Nephron (organoid): ENCODE results near the gene TMEM53.
"Not testable (repeated sequence)": the region's sequence is repeated elsewhere in the genome, so short reads cannot be mapped to it uniquely, and the experiment has no call there.

Source experiments
- H3K27ac Mint-ChIP-seq, 3 experiments: 2 replicates each; pipeline ENCODE4 v1.8.0; 2020; ENCODE audit warnings: mixed read lengths in 3 of 3, mild to moderate bottlenecking in 2 of 3, moderate library complexity in 1 of 3
- H3K27me3 Mint-ChIP-seq: 2 replicates; pipeline ENCODE4 v1.8.0; 2021; ENCODE audit warnings: low read depth, mild to moderate bottlenecking, moderate library complexity, mixed read lengths
- H3K36me3 Mint-ChIP-seq: 2 replicates; pipeline ENCODE4 v1.8.0; 2020; ENCODE audit warnings: low read depth, mixed read lengths
- H3K4me1 Mint-ChIP-seq: 2 replicates; pipeline ENCODE4 v1.8.0; 2020; ENCODE audit warnings: mixed read lengths
- H3K4me3 Mint-ChIP-seq, 3 experiments: 2 replicates each; pipeline ENCODE4 v1.8.0; 2020; ENCODE audit warnings: mild to moderate bottlenecking in 3 of 3, mixed read lengths in 3 of 3, moderate library complexity in 2 of 3
- H3K9me3 Mint-ChIP-seq: 2 replicates; pipeline ENCODE4 v1.8.0; 2020; ENCODE audit warnings: mixed read lengths
- CTCF ChIP-seq, 3 experiments: fragments of 200-600 bp; sonication (generic); IDR thresholded peaks; one replicate each; pipeline ENCODE4 v1.5.0; 2021; ENCODE audit warnings: antibody characterized with exemption in 3 of 3; ENCODE audit not compliant: unreplicated experiment in 3 of 3

TMEM53 gene

GRCh38 chr1:44701141-44701573 lies 26.9 kb upstream of the TMEM53 start:
- no peak overlapping the region for H3K27ac Mint-ChIP-seq
- no peak overlapping the region for H3K4me3 Mint-ChIP-seq
- H3K4me1 Mint-ChIP-seq, result no peaks in the 10 kb centered on the region
- H3K36me3 Mint-ChIP-seq, result no peaks in the 10 kb centered on the region
- TF ChIP-seq CTCF (IDR thresholded peaks at IDR 0.05; ENCODE audit: unreplicated experiment in 3 of 3), result no peak
- no peaks in the 10 kb centered on the region for H3K9me3 Mint-ChIP-seq
- H3K27me3 Mint-ChIP-seq, result peaks cover 4% of the 10 kb centered on the region

GRCh38 chr1:44700573-44700972 lies 26.3 kb upstream of the TMEM53 start:
- Mint-ChIP-seq H3K27me3 (peaks cover 4% of the 10 kb centered on the region), H3K9me3 (no peaks in the 10 kb centered on the region), H3K4me3 (no peak overlapping the region), H3K36me3 (no peaks in the 10 kb centered on the region), H3K27ac (no peak overlapping the region), H3K4me1 (no peaks in the 10 kb centered on the region)
- TF ChIP-seq CTCF (IDR thresholded peaks at IDR 0.05; ENCODE audit: unreplicated experiment in 3 of 3), result no peak

GRCh38 chr1:44699375-44699774 lies 25.1 kb upstream of the TMEM53 start:
- H3K9me3 Mint-ChIP-seq, H3K36me3 Mint-ChIP-seq, H3K4me3 Mint-ChIP-seq, H3K27me3 Mint-ChIP-seq, H3K4me1 Mint-ChIP-seq, H3K27ac Mint-ChIP-seq: not testable (repeated sequence)

GRCh38 chr1:44698138-44698537 lies 23.9 kb upstream of the TMEM53 start:
- Mint-ChIP-seq H3K4me1 (no peaks in the 10 kb centered on the region), H3K27ac (no peak overlapping the region), H3K36me3 (no peaks in the 10 kb centered on the region), H3K27me3 (peaks cover 4% of the 10 kb centered on the region), H3K9me3 (no peaks in the 10 kb centered on the region), H3K4me3 (no peak overlapping the region)
- no peak for TF ChIP-seq CTCF (IDR thresholded peaks at IDR 0.05; ENCODE audit: unreplicated experiment in 3 of 3)

- no peak for TF ChIP-seq CTCF (IDR thresholded peaks at IDR 0.05; ENCODE audit: unreplicated experiment in 3 of 3)
- H3K36me3 Mint-ChIP-seq, result no peaks in the 10 kb centered on the region
- H3K27me3 Mint-ChIP-seq, result peaks cover 4% of the 10 kb centered on the region
- H3K27ac Mint-ChIP-seq, result no peak overlapping the region
- H3K4me3 Mint-ChIP-seq, result no peak overlapping the region
- H3K9me3 Mint-ChIP-seq, result no peaks in the 10 kb centered on the region
- no peaks in the 10 kb centered on the region for H3K4me1 Mint-ChIP-seq
Measured at GRCh38 chr1:44696789-44697345, 22.6 kb upstream of the TMEM53 start.

GRCh38 chr1:44696101-44696500 lies 21.8 kb upstream of the TMEM53 start:
- Mint-ChIP-seq H3K4me1 (no peaks in the 10 kb centered on the region), H3K36me3 (peaks cover 5% of the 10 kb centered on the region), H3K9me3 (no peaks in the 10 kb centered on the region), H3K4me3 (no peak overlapping the region), H3K27me3 (peaks cover 4% of the 10 kb centered on the region), H3K27ac (no peak overlapping the region)
- no peak for TF ChIP-seq CTCF (IDR thresholded peaks at IDR 0.05; ENCODE audit: unreplicated experiment in 3 of 3)
